ENCODE data around the gene PPARG.

- TF ChIP-seq CTCF (IDR thresholded peaks at IDR 0.05; ENCODE audit: insufficient read depth, low read length): no peak
- TF ChIP-seq POLR2AphosphoS5 (IDR thresholded peaks at IDR 0.05; ENCODE audit: low read depth): no peak
- TF ChIP-seq REST (IDR thresholded peaks at IDR 0.05; ENCODE audit: insufficient replicate concordance, low read depth): no peak
- TF ChIP-seq SPI1 (IDR thresholded peaks at IDR 0.05; ENCODE audit: borderline replicate concordance, low read depth): no peak
Observed at GRCh38 chr3:12300137-12300536, 11.3 kb downstream of the PPARG start.
